HepG2 (cell line): ENCODE data around the gene PWWP2A. TPM values are rescaled to one million over a fixed set of nuclear protein-coding genes. Genes with fewer than 3 reads are reported as not detected.
A peak's percentile ranks its signal among the peaks of the same experiment; 100 is the strongest.

ENCODE experiments used
- ARID2 ChIP-seq: sonication (generic); formaldehyde crosslinking; IDR thresholded peaks from 2 replicates; pipeline ENCODE4 v1.8.1; 2022; ENCODE audit warnings: mild to moderate bottlenecking, missing genetic modification reagents, borderline replicate concordance
- CREB1 ChIP-seq, 2 experiments: fragments of 450-650 bp in 1 of 2; IDR thresholded peaks; 2 replicates each; pipeline ENCODE4 v1.6.1; 2016 to 2017; ENCODE audit warnings: control low read depth in 1 of 2, mild to moderate bottlenecking in 1 of 2, missing compliant biosample characterization in 1 of 2, missing genetic modification characterization in 1 of 2
- EEA1 ChIP-seq: sonication (generic); formaldehyde crosslinking; IDR thresholded peaks from 2 replicates; pipeline ENCODE4 v1.5.1; 2020; ENCODE audit warnings: mild to moderate bottlenecking, missing genetic modification reagents, borderline replicate concordance
- FOXP1 ChIP-seq, 2 experiments: fragments of 450-650 bp in 1 of 2; IDR thresholded peaks; 2 replicates each; pipeline ENCODE4 v1.6.1; 2017 to 2018; ENCODE audit warnings: antibody characterized with exemption in 1 of 2
- HMGA1 ChIP-seq: sonication (generic); formaldehyde crosslinking; conservative IDR thresholded peaks from 2 replicates; pipeline ENCODE4 v1.4.0; 2020; ENCODE audit warnings: missing genetic modification reagents
- KAT8 ChIP-seq: IDR thresholded peaks from 2 replicates; pipeline ENCODE4 v1.6.1; 2016; ENCODE audit warnings: missing genetic modification reagents, missing compliant biosample characterization
- NR1H2 ChIP-seq: sonication (generic); formaldehyde crosslinking; IDR thresholded peaks from 2 replicates; pipeline ENCODE4 v1.8.1; 2022; ENCODE audit warnings: low read depth, missing genetic modification reagents, borderline replicate concordance
- RAD51 ChIP-seq: fragments of 450-650 bp; IDR thresholded peaks from 2 replicates; pipeline ENCODE4 v1.6.1; 2016; ENCODE audit warnings: borderline replicate concordance
- RARA ChIP-seq: IDR thresholded peaks from 2 replicates; pipeline ENCODE4 v1.6.1; 2016; ENCODE audit warnings: missing genetic modification reagents, missing compliant biosample characterization
- SOX5 ChIP-seq: IDR thresholded peaks from 2 replicates; pipeline ENCODE4 v1.6.1; 2016; ENCODE audit warnings: borderline replicate concordance
- SRSF1 ChIP-seq: fragments of 200-400 bp; formaldehyde crosslinking; optimal IDR thresholded peaks from 2 replicates; pipeline ENCODE3; 2017; ENCODE audit warnings: mild to moderate bottlenecking, low read depth, low read length, moderate library complexity
- SUZ12 ChIP-seq: fragments of 150-350 bp; IDR thresholded peaks from 2 replicates; pipeline ENCODE4 v1.6.1; 2014; ENCODE audit warnings: low read depth, low read length
- SYNCRIP ChIP-seq: fragments of 200-400 bp; formaldehyde crosslinking; IDR thresholded peaks from 2 replicates; pipeline ENCODE4 v1.6.1; 2018; ENCODE audit warnings: mild to moderate bottlenecking, low read depth, low read length; ENCODE audit not compliant: insufficient read depth
- TAF15 ChIP-seq: fragments of 200-400 bp; formaldehyde crosslinking; IDR thresholded peaks from one replicate; pipeline ENCODE4 v1.6.1; 2018; ENCODE audit warnings: mild to moderate bottlenecking, low read depth, low read length; ENCODE audit not compliant: poor library complexity, severe bottlenecking
- THAP11 ChIP-seq: IDR thresholded peaks from 2 replicates; pipeline ENCODE4 v1.6.1; 2016; ENCODE audit warnings: missing biosample characterization, missing genetic modification reagents
- WIZ ChIP-seq: sonication (generic); formaldehyde crosslinking; IDR thresholded peaks from 2 replicates; pipeline ENCODE4 v1.5.1; 2020; ENCODE audit warnings: mild to moderate bottlenecking, missing genetic modification reagents
- XBP1 ChIP-seq: sonication (generic); formaldehyde crosslinking; IDR thresholded peaks from 2 replicates; pipeline ENCODE4 v1.5.0; 2020; ENCODE audit warnings: missing genetic modification reagents
- ZBTB49 ChIP-seq: sonication (generic); formaldehyde crosslinking; IDR thresholded peaks from 2 replicates; pipeline ENCODE4 v1.4.0; 2020; ENCODE audit warnings: missing genetic modification reagents, borderline replicate concordance
- ZNF225 ChIP-seq: sonication (generic); formaldehyde crosslinking; IDR thresholded peaks from 2 replicates; pipeline ENCODE4 v1.4.0; 2020; ENCODE audit warnings: mild to moderate bottlenecking, missing genetic modification reagents
- ZNF572 ChIP-seq: sonication (generic); formaldehyde crosslinking; IDR thresholded peaks from 2 replicates; pipeline ENCODE4 v1.5.1; 2020; ENCODE audit warnings: mild to moderate bottlenecking, missing genetic modification reagents
- ZNF639 ChIP-seq: conservative IDR thresholded peaks from 2 replicates; pipeline ENCODE4 v1.6.1; 2018; ENCODE audit warnings: missing genetic modification reagents
- ZXDC ChIP-seq: sonication (generic); formaldehyde crosslinking; IDR thresholded peaks from 2 replicates; pipeline ENCODE4 v1.5.0; 2020; ENCODE audit warnings: mild to moderate bottlenecking, missing genetic modification reagents
- polyA plus RNA-seq, 8 experiments: library from polyadenylated mRNA; depleted of rRNA in 3 of 8; stranded (reverse) in 7 of 8; unstranded in 1 of 8; fragments of >200 nt; fragmentation: Illumina TruSeq in 4 of 8; extraction: Trizol in 4 of 8; gene quantifications; 2 replicates each; pipeline versions ENCODE4 v1.2.1 to v1.2.3, GENCODE V29; 2011 to 2016; ENCODE audit warnings: low read depth in 4 of 8, missing spikeins in 1 of 8, mixed read lengths in 1 of 8; ENCODE audit not compliant: insufficient read depth in 1 of 8
- total RNA-seq, 5 experiments: library from RNA; depleted of rRNA; stranded (reverse); fragments of >200 nt; fragmentation: Illumina TruSeq; extraction: Trizol; gene quantifications; 2 replicates each; pipeline ENCODE4 v1.2.3, GENCODE V29; 2016; ENCODE audit warnings: low read depth in 1 of 5

PWWP2A gene
- total and polyA plus RNA-seq, 2 of the 13 experiments (the other 11 are each of a cell fraction or from before 2014, with no cell fraction given) = 7.3 to 16.9 TPM

DNA sequence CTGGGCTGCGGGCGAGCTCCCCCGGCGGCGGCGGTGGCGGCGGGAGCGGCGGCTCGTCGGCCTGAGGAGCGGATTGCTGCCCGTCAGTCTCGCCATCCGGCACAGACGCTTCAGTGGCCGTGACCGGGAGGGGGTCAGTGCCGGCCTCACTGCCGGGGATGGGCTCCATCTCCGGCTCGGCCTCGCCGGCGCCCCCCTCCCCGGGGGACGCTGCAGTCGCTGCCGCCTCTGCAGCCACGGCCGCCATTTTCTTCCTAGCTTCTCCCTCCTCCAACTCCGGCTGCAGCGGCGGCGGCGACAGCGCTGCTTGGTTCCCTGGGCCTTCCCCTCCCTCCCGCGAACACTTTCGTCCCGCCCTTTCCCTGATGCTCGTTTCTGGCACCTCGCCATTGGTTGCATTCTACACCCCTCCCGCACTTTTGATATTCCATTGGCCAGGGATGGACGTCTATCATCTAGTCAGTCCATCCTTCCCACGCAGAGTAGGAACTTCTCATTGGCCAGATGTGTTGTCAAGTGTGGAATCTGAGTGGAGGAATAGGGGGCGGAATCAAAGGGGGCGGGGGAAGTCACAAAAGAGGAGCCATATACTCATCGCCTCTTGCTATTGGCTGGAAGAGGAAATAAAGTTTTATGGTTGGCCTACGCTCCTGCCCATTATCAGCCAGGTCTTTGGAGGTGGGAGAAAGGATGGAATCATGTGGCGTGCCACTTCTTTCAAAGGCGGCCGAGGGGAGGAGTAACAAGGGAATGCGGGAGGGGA, at the start of gene PWWP2A (continued):
- TF ChIP-seq SRSF1 = no peak
- TF ChIP-seq FOXP1 (IDR thresholded peaks at IDR 0.05) = peak; percentile 94
- peak; percentile 58 for TF ChIP-seq FOXP1 (CRISPR knock-in tag; IDR thresholded peaks at IDR 0.05)
- no peak for TF ChIP-seq RARA (CRISPR knock-in tag)
- TF ChIP-seq NR1H2 = 0 out of 2 replicates have a peak, but pooled peaks have one; percentile 55
- no peak for TF ChIP-seq SOX5
- peak; percentile 4; the same call in 1 of the 2 replicates for TF ChIP-seq ARID2 (CRISPR knock-in tag)
- TF ChIP-seq ZNF639 (CRISPR knock-in tag) = no peak; the same call in 1 of the 2 replicates
- 0 out of 2 replicates have a peak, but pooled peaks have one; percentile 22 for TF ChIP-seq KAT8
- no peak; the same call in 1 of the 2 replicates for TF ChIP-seq EEA1 (CRISPR knock-in tag)
- TF ChIP-seq HMGA1 = no peak
- TF ChIP-seq ZXDC (CRISPR knock-in tag) = 0 out of 2 replicates have a peak, but pooled peaks have one; percentile 15
- TF ChIP-seq TAF15 = no peak
- peak; percentile 91 for TF ChIP-seq CREB1 (IDR thresholded peaks at IDR 0.05)
- peak; percentile 97 for TF ChIP-seq CREB1 (CRISPR knock-in tag; IDR thresholded peaks at IDR 0.05)
- TF ChIP-seq ZBTB49 = no peak
- peak; percentile 71; the same call in 1 of the 2 replicates for TF ChIP-seq THAP11 (CRISPR knock-in tag)
- TF ChIP-seq XBP1 (CRISPR knock-in tag) = no peak
- 0 out of 2 replicates have a peak, but pooled peaks have one; percentile 48 for TF ChIP-seq ZNF225 (CRISPR knock-in tag)
- no peak for TF ChIP-seq ZNF572 (CRISPR knock-in tag)
- no peak for TF ChIP-seq SUZ12
- no peak for TF ChIP-seq RAD51
- TF ChIP-seq WIZ (CRISPR knock-in tag) = no peak
- no peak for TF ChIP-seq SYNCRIP
